Gastrocnemius medialis (tissue), 4 donors: ENCODE results near the gene EEFSEC. TPM values are rescaled to one million over a fixed set of nuclear protein-coding genes. Genes with fewer than 3 reads are reported as not detected.
A peak's percentile ranks its signal among the peaks of the same experiment; 100 is the strongest.

ENCODE experiments used
- ATAC-seq, 2 donors: fragments of 150-250 bp; one replicate each; pipeline ENCODE4 v1.9.1; 2016
- DNase-seq, 2 donors: peaks; one replicate each; pipeline ENCODE4 v3.0.0-alpha.2; 2019
- H3K27ac ChIP-seq, 4 donors: fragments of 200-600 bp; sonication (generic); 1 replicate in 1 of 4; 2 replicates in 3 of 4; pipeline ENCODE4 v1.5.1; 2016 to 2018; ENCODE audit warnings: mild to moderate bottlenecking in 2 of 4, moderate library complexity in 1 of 4
- H3K27me3 ChIP-seq, 3 donors: fragments of 200-600 bp; sonication (generic) in 2 of 3; 1 replicate in 1 of 3; 2 replicates in 2 of 3; pipeline versions ENCODE4 v1.5.1 to v1.6.0; 2016 to 2019; ENCODE audit warnings: mild to moderate bottlenecking in 1 of 3, moderate library complexity in 1 of 3
- H3K36me3 ChIP-seq, 2 donors: fragments of 200-600 bp; sonication (generic) in 1 of 2; one replicate each; pipeline ENCODE4 v1.5.1; 2017 to 2018
- H3K4me1 ChIP-seq, 2 donors: fragments of 200-600 bp; sonication (generic) in 1 of 2; one replicate each; pipeline ENCODE4 v1.5.1; 2016 to 2017; ENCODE audit warnings: mild to moderate bottlenecking in 2 of 2
- H3K4me3 ChIP-seq, 4 donors: fragments of 200-600 bp; sonication (generic) in 3 of 4; 1 replicate in 1 of 4; 2 replicates in 3 of 4; pipeline ENCODE4 v1.5.1; 2016 to 2019; ENCODE audit warnings: mild to moderate bottlenecking in 2 of 4
- H3K9me3 ChIP-seq, 3 donors: fragments of 200-600 bp; sonication (generic) in 2 of 3; 1 replicate in 1 of 3; 2 replicates in 2 of 3; pipeline ENCODE4 v1.5.1; 2016 to 2019
- POLR2A ChIP-seq, 2 donors: fragments of 450-650 bp; IDR thresholded peaks; one replicate each; pipeline ENCODE4 v1.6.1; 2017; ENCODE audit warnings: antibody characterized with exemption in 2 of 2, mild to moderate bottlenecking in 2 of 2, moderate library complexity in 2 of 2
- in situ Hi-C, 4 donors: fragments of 200-750 bp; cut with MboI; loops; one replicate each; pipeline versions ENCODE4 v1.15.0 to v1.8.0; 2017; ENCODE audit warnings: low sequenced_read_pairs in 4 of 4
- intact Hi-C: fragments of 100-400 bp; cut with DNase I; formaldehyde crosslinking; loops from one replicate; pipeline ENCODE4 v1.15.1; 2023; ENCODE audit warnings: low total_unique reads
- total RNA-seq, 4 donors: library from RNA; depleted of rRNA; stranded (reverse); fragments of >200 nt; gene quantifications; one replicate each; pipeline versions ENCODE4 v1.1.0 to v1.2.3, GENCODE V29; 2016
- TF ChIP-seq, protein P1 (sequence below), 5 experiments: fragments of 450-650 bp in 3 of 5; fragments of 200-600 bp in 2 of 5; sonication (generic) in 2 of 5; IDR thresholded peaks in 4 of 5; conservative IDR thresholded peaks in 1 of 5; 1 replicate in 4 of 5; 2 replicates in 1 of 5; pipeline ENCODE4 v1.5.1; 2016 to 2019; ENCODE audit warnings: antibody characterized with exemption in 5 of 5, mild to moderate bottlenecking in 3 of 5, moderate library complexity in 3 of 5

EEFSEC gene
- total RNA-seq, 4 donors from 2014 or later, result 21.0 to 29.4 (median 23.4) TPM

DNA sequence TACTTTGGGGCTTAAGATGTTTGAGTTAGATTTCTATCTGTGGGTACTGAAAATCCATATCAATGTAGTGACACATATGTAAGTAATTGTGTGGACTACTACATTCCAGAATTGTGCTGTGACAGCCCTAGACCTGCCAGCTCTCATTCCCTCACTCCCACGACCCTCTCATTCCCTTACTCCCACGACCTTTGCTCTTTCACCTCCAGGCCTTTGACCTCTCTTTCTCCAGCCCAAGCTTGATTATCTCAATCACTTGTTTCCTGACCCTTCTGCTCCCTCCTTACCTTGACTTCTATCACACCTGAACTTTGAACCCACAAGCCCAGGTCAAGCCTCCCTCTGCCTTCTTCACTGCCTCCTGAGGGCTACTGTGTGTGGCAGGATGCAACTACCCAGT, 26.0 kb upstream of the EEFSEC start:
- Histone ChIP-seq H3K27ac (no peak overlapping the region), H3K4me1 (peaks cover 11% of the 10 kb centered on the region in 2 donors), H3K9me3 (no peaks in the 10 kb centered on the region), H3K36me3 (no peaks in the 10 kb centered on the region), H3K4me3 (no peak overlapping the region), H3K27me3 (no peaks in the 10 kb centered on the region)
- no peak for DNase-seq
- in situ Hi-C loops (no loop called here), intact Hi-C loops (no loop called here)
- TF ChIP-seq, protein P1, sequence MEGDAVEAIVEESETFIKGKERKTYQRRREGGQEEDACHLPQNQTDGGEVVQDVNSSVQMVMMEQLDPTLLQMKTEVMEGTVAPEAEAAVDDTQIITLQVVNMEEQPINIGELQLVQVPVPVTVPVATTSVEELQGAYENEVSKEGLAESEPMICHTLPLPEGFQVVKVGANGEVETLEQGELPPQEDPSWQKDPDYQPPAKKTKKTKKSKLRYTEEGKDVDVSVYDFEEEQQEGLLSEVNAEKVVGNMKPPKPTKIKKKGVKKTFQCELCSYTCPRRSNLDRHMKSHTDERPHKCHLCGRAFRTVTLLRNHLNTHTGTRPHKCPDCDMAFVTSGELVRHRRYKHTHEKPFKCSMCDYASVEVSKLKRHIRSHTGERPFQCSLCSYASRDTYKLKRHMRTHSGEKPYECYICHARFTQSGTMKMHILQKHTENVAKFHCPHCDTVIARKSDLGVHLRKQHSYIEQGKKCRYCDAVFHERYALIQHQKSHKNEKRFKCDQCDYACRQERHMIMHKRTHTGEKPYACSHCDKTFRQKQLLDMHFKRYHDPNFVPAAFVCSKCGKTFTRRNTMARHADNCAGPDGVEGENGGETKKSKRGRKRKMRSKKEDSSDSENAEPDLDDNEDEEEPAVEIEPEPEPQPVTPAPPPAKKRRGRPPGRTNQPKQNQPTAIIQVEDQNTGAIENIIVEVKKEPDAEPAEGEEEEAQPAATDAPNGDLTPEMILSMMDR (IDR thresholded peaks at IDR 0.05 in 4 of 5, conservative IDR thresholded peaks at IDR 0.05 in 1 of 5), result no peak
- TF ChIP-seq POLR2A (IDR thresholded peaks at IDR 0.05), result no peak
- no peak for ATAC-seq

DNA sequence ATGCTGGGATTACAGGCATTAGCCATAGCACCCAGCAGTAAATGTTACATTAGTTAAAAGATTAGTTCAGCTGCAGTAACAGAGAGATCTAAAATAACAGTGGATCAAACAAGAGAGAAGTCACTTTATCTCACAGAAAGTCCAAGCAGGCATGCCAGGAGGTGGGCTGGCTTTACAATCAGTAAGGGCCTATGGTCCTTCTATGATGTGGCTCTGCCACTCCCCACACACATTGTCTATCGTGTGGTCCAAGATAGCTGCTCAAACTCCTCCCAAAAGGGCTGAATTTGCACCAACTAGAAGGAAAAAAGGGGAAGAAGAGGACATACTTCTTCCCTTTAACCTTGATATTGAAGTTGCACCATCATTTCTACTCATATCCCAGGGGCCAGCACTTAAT, 25.0 kb upstream of the EEFSEC start:
- DNase-seq (no peak), ATAC-seq (no peak)
- H3K27ac ChIP-seq, result no peak overlapping the region
- H3K4me3 ChIP-seq, result no peak overlapping the region
- TF ChIP-seq POLR2A (IDR thresholded peaks at IDR 0.05), result no peak
- TF ChIP-seq, protein P1 (IDR thresholded peaks at IDR 0.05 in 4 of 5, conservative IDR thresholded peaks at IDR 0.05 in 1 of 5), result no peak
- H3K4me1 ChIP-seq, result peaks cover under 1 to 3% of the 10 kb centered on the region in 2 donors
- H3K36me3 ChIP-seq, result no peaks in the 10 kb centered on the region
- no peaks in the 10 kb centered on the region for H3K27me3 ChIP-seq
- no peaks in the 10 kb centered on the region for H3K9me3 ChIP-seq
- intact Hi-C loops, result no loop called here
- in situ Hi-C loops, result no loop called here

DNA sequence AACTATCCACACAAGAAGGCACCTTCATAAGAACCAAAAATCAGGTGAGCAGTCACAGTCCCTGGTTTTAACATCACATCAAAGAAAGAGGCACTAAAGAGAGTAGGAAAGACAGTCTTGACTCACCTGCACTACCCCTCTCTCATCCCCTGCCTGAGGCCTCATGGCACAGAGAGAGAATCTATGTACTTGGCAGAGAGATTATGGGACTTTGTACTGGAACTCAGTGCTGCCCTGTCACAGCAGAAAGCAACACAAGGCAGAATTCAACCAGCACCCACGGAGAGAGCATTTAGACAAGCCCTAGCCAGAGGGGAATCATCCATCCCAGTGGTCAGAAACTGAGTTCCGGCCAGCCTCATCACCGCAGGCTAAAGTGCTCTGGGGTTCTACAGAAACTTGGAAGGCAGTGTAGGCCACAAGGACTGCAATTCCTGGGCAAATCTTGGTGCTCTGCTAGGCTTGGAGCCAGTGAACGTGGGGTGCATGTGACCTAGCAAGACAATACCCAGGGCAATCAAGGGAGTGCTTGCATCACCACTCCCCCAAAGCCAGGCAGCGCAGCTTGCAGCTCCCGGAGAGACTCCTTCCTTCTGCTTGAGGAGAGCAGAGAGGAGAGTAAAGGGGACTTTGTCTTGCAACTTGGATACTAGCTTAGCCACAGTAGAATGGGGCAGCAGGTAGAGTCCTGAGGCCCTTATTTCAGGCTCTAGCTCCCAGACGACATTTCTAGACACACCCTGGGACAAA, 21.2 kb upstream of the EEFSEC start:
- in situ Hi-C loops (no loop called here), intact Hi-C loops (loop anchor here (5.0 kb wide), 1 partner anchor 35 kb away; no protein-coding TSS in a partner anchor)
- Histone ChIP-seq H3K27ac (no peak overlapping the region), H3K4me3 (no peak overlapping the region), H3K9me3 (no peaks in the 10 kb centered on the region), H3K4me1 (no peaks in the 10 kb centered on the region), H3K27me3 (peaks cover 0 to 6% (median 0%) of the 10 kb centered on the region in 3 donors), H3K36me3 (no peaks in the 10 kb centered on the region)
- TF ChIP-seq, protein P1 (IDR thresholded peaks at IDR 0.05 in 4 of 5, conservative IDR thresholded peaks at IDR 0.05 in 1 of 5), result no peak
- TF ChIP-seq POLR2A (IDR thresholded peaks at IDR 0.05), result no peak
- DNase-seq (no peak), ATAC-seq (no peak)

DNA sequence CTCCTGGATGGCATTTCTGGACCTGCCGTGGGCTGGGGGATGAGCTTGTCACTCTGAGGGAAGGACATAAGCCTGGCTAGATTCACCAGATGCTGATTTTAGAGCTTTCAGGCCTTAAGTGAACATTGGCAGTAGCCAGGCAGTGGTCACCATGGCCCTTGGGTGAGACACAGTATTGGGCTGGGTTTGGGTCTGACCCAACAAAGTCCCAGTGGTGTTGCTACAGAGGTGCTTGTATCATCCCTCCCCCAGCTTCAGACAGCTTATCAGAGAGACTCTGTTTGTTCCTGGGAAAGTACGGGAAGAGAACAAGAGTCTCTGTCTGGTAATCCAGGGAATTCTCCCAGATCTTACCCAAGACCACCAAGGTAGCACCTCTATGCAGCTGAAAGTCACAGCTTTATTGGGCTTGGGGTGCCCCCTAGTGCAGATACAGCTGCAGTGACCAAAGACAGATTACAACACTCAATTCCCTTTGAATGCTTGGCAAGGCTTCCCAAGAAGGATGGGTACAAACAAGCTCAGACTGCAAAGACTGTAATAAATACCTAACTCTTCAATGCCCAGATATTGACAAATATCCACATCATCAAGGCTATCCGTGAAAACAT, 19.9 kb upstream of the EEFSEC start:
- in situ Hi-C loops (no loop called here), intact Hi-C loops (loop anchor here (5.0 kb wide), 1 partner anchor 36 kb away; no protein-coding TSS in a partner anchor)
- Histone ChIP-seq H3K36me3 (no peaks in the 10 kb centered on the region), H3K27ac (no peak overlapping the region), H3K4me1 (no peaks in the 10 kb centered on the region), H3K27me3 (peaks cover 0 to 6% (median 0%) of the 10 kb centered on the region in 3 donors), H3K9me3 (no peaks in the 10 kb centered on the region), H3K4me3 (no peak overlapping the region)
- ATAC-seq (no peak), DNase-seq (no peak)
- TF ChIP-seq, protein P1 (IDR thresholded peaks at IDR 0.05 in 4 of 5, conservative IDR thresholded peaks at IDR 0.05 in 1 of 5), result peak in 2 of 5 experiments; percentile 34 to 37
- no peak for TF ChIP-seq POLR2A (IDR thresholded peaks at IDR 0.05)
